CD14-positive monocyte (primary cell): ENCODE results near the gene HOPX. TPM values are rescaled to one million over a fixed set of nuclear protein-coding genes. Genes with fewer than 3 reads are reported as not detected.
"Not testable (repeated sequence)": the region's sequence is repeated elsewhere in the genome, so short reads cannot be mapped to it uniquely, and the experiment has no call there.

Source experiments
- DNase-seq, 3 donors: peaks; one replicate each; pipeline ENCODE4 v3.0.0-alpha.2; 2011 to 2022
- H2AFZ ChIP-seq: 2 replicates; pipeline ENCODE4 v1.6.0; 2012; ENCODE audit warnings: mild to moderate bottlenecking, low read depth, low read length, inconsistent platforms; ENCODE audit not compliant: insufficient read depth, poor library complexity, severe bottlenecking
- H3K27ac ChIP-seq, 2 donors: 1 replicate in 1 of 2; 2 replicates in 1 of 2; pipeline ENCODE4 v1.5.1; 2012 to 2013; ENCODE audit warnings: low read length in 2 of 2, control low read depth in 1 of 2, inconsistent platforms in 1 of 2, low read depth in 1 of 2, mild to moderate bottlenecking in 1 of 2
- H3K27me3 ChIP-seq, 2 donors: one replicate each; pipeline versions ENCODE4 v1.6.0 to v1.6.1; 2011 to 2013; ENCODE audit warnings: low read length in 2 of 2; ENCODE audit not compliant: control insufficient read depth in 2 of 2, insufficient read depth in 2 of 2
- H3K36me3 ChIP-seq, 2 donors: replicated peaks in 1 of 2; 1 replicate in 1 of 2; 2 replicates in 1 of 2; pipeline versions ENCODE4 v1.5.1 to v1.6.1; 2012 to 2013; ENCODE audit warnings: low read length in 2 of 2, control low read depth in 1 of 2, inconsistent platforms in 1 of 2, mild to moderate bottlenecking in 1 of 2; ENCODE audit not compliant: insufficient read depth in 2 of 2, control insufficient read depth in 1 of 2
- H3K4me1 ChIP-seq, 2 donors: 1 replicate in 1 of 2; 2 replicates in 1 of 2; pipeline versions ENCODE4 v1.5.1 to v1.6.1; 2012 to 2013; ENCODE audit warnings: low read length in 2 of 2, control low read depth in 1 of 2, inconsistent platforms in 1 of 2, mild to moderate bottlenecking in 1 of 2, moderate library complexity in 1 of 2; ENCODE audit not compliant: insufficient read depth in 2 of 2, control insufficient read depth in 1 of 2
- H3K4me2 ChIP-seq: replicated peaks from 2 replicates; pipeline ENCODE3; 2012; ENCODE audit warnings: low read length, moderate library complexity, mild to moderate bottlenecking; ENCODE audit not compliant: poor library complexity, severe bottlenecking; ENCODE audit errors: extremely low read depth
- H3K4me3 ChIP-seq, 3 experiments: fragments of 200-600 bp in 1 of 3; sonication (generic) in 1 of 3; replicated peaks in 1 of 3; 1 replicate in 2 of 3; 2 replicates in 1 of 3; pipeline ENCODE4 v1.5.1; 2011 to 2013; ENCODE audit warnings: low read length in 3 of 3, mild to moderate bottlenecking in 3 of 3, control low read depth in 2 of 3, low read depth in 2 of 3, inconsistent platforms in 1 of 3, moderate library complexity in 1 of 3
- H3K79me2 ChIP-seq: 2 replicates; pipeline ENCODE4 v1.6.0; 2012; ENCODE audit warnings: mild to moderate bottlenecking, control low read depth, inconsistent platforms, low read length, moderate library complexity; ENCODE audit not compliant: insufficient read depth
- H3K9ac ChIP-seq: 2 replicates; pipeline ENCODE4 v1.6.0; 2017; ENCODE audit warnings: low read length, mild to moderate bottlenecking; ENCODE audit not compliant: insufficient read depth, poor library complexity, severe bottlenecking
- H3K9me3 ChIP-seq, 2 donors: replicated peaks in 1 of 2; 1 replicate in 1 of 2; 2 replicates in 1 of 2; pipeline versions ENCODE4 v1.5.1 to v1.6.1; 2012 to 2013; ENCODE audit warnings: low read length in 2 of 2, control low read depth in 1 of 2; ENCODE audit not compliant: control insufficient read depth in 1 of 2, insufficient read depth in 1 of 2
- H4K20me1 ChIP-seq: 2 replicates; pipeline ENCODE4 v1.6.0; 2012; ENCODE audit warnings: mild to moderate bottlenecking, low read length, control low read depth, moderate library complexity; ENCODE audit not compliant: insufficient read depth
- H3K27ac Mint-ChIP-seq, 7 donors: one replicate each; pipeline ENCODE4 v1.8.0; 2020; ENCODE audit warnings: mild to moderate bottlenecking in 7 of 7, mixed read lengths in 7 of 7, moderate library complexity in 6 of 7, inconsistent platforms in 2 of 7
- H3K27me3 Mint-ChIP-seq, 3 donors: one replicate each; pipeline ENCODE4 v1.8.0; 2021 to 2022; ENCODE audit warnings: low read depth in 3 of 3, mild to moderate bottlenecking in 3 of 3, mixed read lengths in 3 of 3, moderate library complexity in 3 of 3, inconsistent platforms in 1 of 3
- H3K36me3 Mint-ChIP-seq, 2 donors: one replicate each; pipeline ENCODE4 v1.8.0; 2020; ENCODE audit warnings: mixed read lengths in 2 of 2, inconsistent platforms in 1 of 2, mild to moderate bottlenecking in 1 of 2
- H3K4me1 Mint-ChIP-seq: one replicate; pipeline ENCODE4 v1.8.0; 2020; ENCODE audit warnings: mild to moderate bottlenecking, mixed read lengths
- H3K4me3 Mint-ChIP-seq, 2 donors: one replicate each; pipeline ENCODE4 v1.8.0; 2020; ENCODE audit warnings: mild to moderate bottlenecking in 2 of 2, mixed read lengths in 2 of 2, moderate library complexity in 1 of 2
- H3K9me3 Mint-ChIP-seq, 7 donors: one replicate each; pipeline ENCODE4 v1.8.0; 2020 to 2022; ENCODE audit warnings: mixed read lengths in 7 of 7, mild to moderate bottlenecking in 6 of 7, moderate library complexity in 6 of 7, inconsistent platforms in 2 of 7
- CTCF ChIP-seq: fragments of 200-600 bp; IDR thresholded peaks from one replicate; pipeline ENCODE4 v1.8.0; 2022; ENCODE audit warnings: antibody characterized with exemption, mild to moderate bottlenecking
- WGBS: methylation state at CpG from one replicate; pipeline ENCODE4 v1.1.5; 2013; ENCODE audit warnings: missing lambda C conversion rate; ENCODE audit not compliant: insufficient coverage; 5-methylcytosine and 5-hydroxymethylcytosine counted together
- intact Hi-C, 2 donors: fragments of 100-400 bp; cut with micrococcal nuclease; formaldehyde crosslinking; loops; one replicate each; pipeline versions ENCODE4 v1.15.0 to v1.15.1; 2023
- polyA plus RNA-seq, 3 donors: library from polyadenylated mRNA; depleted of rRNA in 1 of 3; unstranded in 2 of 3; stranded (reverse) in 1 of 3; fragments of 300-500 nt in 2 of 3; fragments of >200 nt in 1 of 3; fragmentation: Illumina TruSeq in 2 of 3; gene quantifications; 1 replicate in 2 of 3; 2 replicates in 1 of 3; pipeline ENCODE4 v1.2.3, GENCODE V29; 2012 to 2021

The HOPX gene
- polyA plus RNA-seq, 3 donors = 0.39 to 1.3 (median 0.52) TPM

DNA sequence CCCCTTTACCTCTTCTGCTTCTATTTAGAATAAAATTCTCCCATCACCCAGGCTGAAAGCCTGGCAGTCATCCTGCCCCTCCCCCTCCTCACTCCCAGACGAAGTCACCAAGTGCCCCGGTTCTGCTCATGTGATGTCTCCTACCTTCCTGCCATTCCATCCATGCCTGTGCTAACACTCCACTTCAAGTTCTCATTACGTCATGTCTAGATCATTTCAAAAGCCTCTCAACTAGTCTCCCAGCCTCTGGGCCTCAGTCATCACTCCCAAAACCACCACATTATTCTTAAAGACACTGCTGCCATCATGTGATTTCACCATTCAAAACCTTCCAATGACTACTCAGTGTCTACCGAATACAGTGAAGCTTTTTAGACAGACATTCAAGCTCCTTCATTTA lies 17.2 kb upstream of the HOPX start:
- Histone ChIP-seq H3K36me3 (no peaks in the 10 kb centered on the region), H3K27me3 (no peaks in the 10 kb centered on the region), H3K79me2 (no peaks in the 10 kb centered on the region), H3K4me3 (no peak overlapping the region), H3K9me3 (no peaks in the 10 kb centered on the region), H2AFZ (no peak overlapping the region), H3K9ac (no peak overlapping the region), H4K20me1 (no peaks in the 10 kb centered on the region), H3K4me1 (peaks cover 0 to 3% of the 10 kb centered on the region in 2 donors), H3K4me2 (no peak overlapping the region), H3K27ac (no peak overlapping the region)
- WGBS = 88% methylated on average over 4 of the region's 4 CpGs
- TF ChIP-seq CTCF = no peak
- intact Hi-C loops = no loop called here
- Mint-ChIP-seq H3K9me3 (peaks cover 0 to 2% (median 0%) of the 10 kb centered on the region in 7 donors), H3K27me3 (peaks cover 2 to 6% (median 3%) of the 10 kb centered on the region in 3 donors), H3K27ac (no peak overlapping the region), H3K4me1 (peaks cover 14% of the 10 kb centered on the region), H3K4me3 (no peak overlapping the region), H3K36me3 (no peaks in the 10 kb centered on the region)
- no peak for DNase-seq

- H3K9me3 Mint-ChIP-seq = peaks cover 0 to 2% (median 0%) of the 10 kb centered on the region in 7 donors
- Histone ChIP-seq H3K9ac (no peak overlapping the region), H3K4me2 (no peak overlapping the region), H3K27ac (no peak overlapping the region), H3K36me3 (no peaks in the 10 kb centered on the region), H3K27me3 (no peaks in the 10 kb centered on the region), H2AFZ (no peak overlapping the region), H3K79me2 (no peaks in the 10 kb centered on the region), H4K20me1 (no peaks in the 10 kb centered on the region), H3K4me1 (no peaks in the 10 kb centered on the region), H3K9me3 (no peaks in the 10 kb centered on the region), H3K4me3 (no peak overlapping the region)
- H3K27me3 Mint-ChIP-seq = peaks cover 2 to 6% (median 3%) of the 10 kb centered on the region in 3 donors
- no peak overlapping the region for H3K27ac Mint-ChIP-seq
- no peaks in the 10 kb centered on the region for H3K36me3 Mint-ChIP-seq
- peaks cover 7% of the 10 kb centered on the region for H3K4me1 Mint-ChIP-seq
- intact Hi-C loops = no loop called here
- no peak for DNase-seq
- WGBS = no CpG with 5 or more reads among the region's 5 CpGs
- no peak overlapping the region for H3K4me3 Mint-ChIP-seq
- TF ChIP-seq CTCF = no peak
These were observed 15.0 kb upstream of the HOPX start for GRCh38 chr4:56696056-56696455.

GRCh38 chr4:56693476-56693875 lies 12.4 kb upstream of the HOPX start:
- H3K9ac ChIP-seq, H3K4me3 ChIP-seq, H3K4me3 Mint-ChIP-seq, H3K9me3 ChIP-seq, H3K27ac Mint-ChIP-seq, H4K20me1 ChIP-seq, H3K27me3 Mint-ChIP-seq, DNase-seq, H3K4me1 Mint-ChIP-seq, H3K4me1 ChIP-seq, H3K27me3 ChIP-seq, H3K4me2 ChIP-seq, H3K27ac ChIP-seq, H3K79me2 ChIP-seq, intact Hi-C loops, H3K36me3 Mint-ChIP-seq, H3K36me3 ChIP-seq, H3K9me3 Mint-ChIP-seq, H2AFZ ChIP-seq: not testable (repeated sequence)
- 100% methylated on average over 7 of the region's 35 CpGs for WGBS
